GM18909 (cell line): ENCODE measurements around the gene ONECUT3.

Source experiments
- ATAC-seq: cut with Tn5 transposase; IDR thresholded peaks from one replicate; pipeline ENCODE4 v1.9.1; 2021; ENCODE audit warnings: mild to moderate bottlenecking; ENCODE audit not compliant: unreplicated experiment, poor library complexity

Gene ONECUT3

GRCh38 chr19:1736927-1737326 lies 16.4 kb upstream of the ONECUT3 start:
- no peak for ATAC-seq

GRCh38 chr19:1739960-1740629 lies 13.2 kb upstream of the ONECUT3 start:
- ATAC-seq: no peak

- no peak for ATAC-seq
Observed at GRCh38 chr19:1742989-1743696, 10.2 kb upstream of the ONECUT3 start.

GRCh38 chr19:1744133-1744665 lies 9.1 kb upstream of the ONECUT3 start:
- no peak for ATAC-seq

- ATAC-seq: no peak
Observed at GRCh38 chr19:1744822-1745563, 8.3 kb upstream of the ONECUT3 start.

GRCh38 chr19:1745589-1746031 lies 7.7 kb upstream of the ONECUT3 start:
- no peak for ATAC-seq

GRCh38 chr19:1746401-1747284 lies 6.7 kb upstream of the ONECUT3 start:
- ATAC-seq: no peak

GRCh38 chr19:1747285-1748114 lies 5.8 kb upstream of the ONECUT3 start:
- no peak for ATAC-seq

- ATAC-seq: no peak
Observed at GRCh38 chr19:1748115-1748872, 5.0 kb upstream of the ONECUT3 start.

GRCh38 chr19:1748873-1749341 lies 4.4 kb upstream of the ONECUT3 start:
- no peak for ATAC-seq

- no peak for ATAC-seq
Observed at GRCh38 chr19:1749373-1750342, 3.6 kb upstream of the ONECUT3 start.

GRCh38 chr19:1750343-1751021 lies 2.8 kb upstream of the ONECUT3 start:
- no peak for ATAC-seq

GRCh38 chr19:1751367-1752008 lies 1.8 kb upstream of the ONECUT3 start:
- no peak for ATAC-seq

- ATAC-seq: no peak
Observed at GRCh38 chr19:1752009-1752756, 1.1 kb upstream of the ONECUT3 start.

GRCh38 chr19:1754018-1754635 lies 821 bp downstream of the ONECUT3 start:
- ATAC-seq: no peak
